ENCODE results near the gene FAM111B.

- TF ChIP-seq CTCF (conservative IDR thresholded peaks at IDR 0.05; ENCODE audit: low read depth, low read length) (no peak), POLR2A (IDR thresholded peaks at IDR 0.05; ENCODE audit: low read depth, low read length) (no peak), FOS (IDR thresholded peaks at IDR 0.05; ENCODE audit: low read depth, low read length) (no peak), CHD1 (IDR thresholded peaks at IDR 0.05; ENCODE audit: low read depth, low read length) (no peak), MAFK (IDR thresholded peaks at IDR 0.05; ENCODE audit: low read depth, low read length) (no peak), MAZ (IDR thresholded peaks at IDR 0.05; ENCODE audit: borderline replicate concordance, low read depth, low read length) (no peak), CEBPB (IDR thresholded peaks at IDR 0.05; ENCODE audit: low read depth, low read length) (no peak), USF2 (IDR thresholded peaks at IDR 0.05; ENCODE audit: low read depth, low read length) (no peak), MXI1 (IDR thresholded peaks at IDR 0.05; ENCODE audit: borderline replicate concordance, low read depth, low read length) (no peak)
These were observed 67.6 kb downstream of the FAM111B start for GRCh38 chr11:59174664-59175033.
